SK-N-MC (cell line): ENCODE results near the gene PTPN4.

ENCODE experiments used
- DNase-seq: peaks from one replicate; pipeline ENCODE4 v3.0.0-alpha.2; 2011; ENCODE audit warnings: low read depth, low spot score
- H3K27ac ChIP-seq: fragments of 200-600 bp; sonication (generic); 2 replicates; pipeline ENCODE4 v1.5.1; 2016; ENCODE audit warnings: mixed run types
- H3K36me3 ChIP-seq: fragments of 200-600 bp; sonication (generic); 2 replicates; pipeline ENCODE4 v1.6.1; 2017; ENCODE audit warnings: antibody characterized with exemption, low read length, mixed read lengths; ENCODE audit not compliant: insufficient read depth
- H3K4me3 ChIP-seq: fragments of 200-600 bp; sonication (generic); 2 replicates; pipeline ENCODE4 v1.5.1; 2016
- H3K9ac ChIP-seq: fragments of 200-600 bp; sonication (generic); 2 replicates; pipeline ENCODE4 v1.8.0; 2017; ENCODE audit warnings: mixed run types, mixed read lengths; ENCODE audit not compliant: insufficient read length
- H3K9me3 ChIP-seq: fragments of 200-600 bp; sonication (generic); 2 replicates; pipeline ENCODE4 v1.6.1; 2017; ENCODE audit warnings: low read depth, mild to moderate bottlenecking, antibody characterized with exemption, low read length, moderate library complexity, mixed read lengths
- EZH2 ChIP-seq: fragments of 200-600 bp; sonication (generic); IDR thresholded peaks from one replicate; pipeline ENCODE4 v1.6.1; 2017; ENCODE audit warnings: antibody characterized with exemption
- FOXP2 ChIP-seq: optimal IDR thresholded peaks from 2 replicates; pipeline ENCODE3; 2011; ENCODE audit warnings: mild to moderate bottlenecking, moderate library complexity; ENCODE audit not compliant: insufficient read depth; ENCODE audit errors: extremely low read length, control extremely low read depth
- POLR2AphosphoS5 ChIP-seq: IDR thresholded peaks from 2 replicates; pipeline ENCODE4 v1.6.1; 2012; ENCODE audit warnings: mild to moderate bottlenecking, low read depth, low read length, borderline replicate concordance

Gene PTPN4, protein sequence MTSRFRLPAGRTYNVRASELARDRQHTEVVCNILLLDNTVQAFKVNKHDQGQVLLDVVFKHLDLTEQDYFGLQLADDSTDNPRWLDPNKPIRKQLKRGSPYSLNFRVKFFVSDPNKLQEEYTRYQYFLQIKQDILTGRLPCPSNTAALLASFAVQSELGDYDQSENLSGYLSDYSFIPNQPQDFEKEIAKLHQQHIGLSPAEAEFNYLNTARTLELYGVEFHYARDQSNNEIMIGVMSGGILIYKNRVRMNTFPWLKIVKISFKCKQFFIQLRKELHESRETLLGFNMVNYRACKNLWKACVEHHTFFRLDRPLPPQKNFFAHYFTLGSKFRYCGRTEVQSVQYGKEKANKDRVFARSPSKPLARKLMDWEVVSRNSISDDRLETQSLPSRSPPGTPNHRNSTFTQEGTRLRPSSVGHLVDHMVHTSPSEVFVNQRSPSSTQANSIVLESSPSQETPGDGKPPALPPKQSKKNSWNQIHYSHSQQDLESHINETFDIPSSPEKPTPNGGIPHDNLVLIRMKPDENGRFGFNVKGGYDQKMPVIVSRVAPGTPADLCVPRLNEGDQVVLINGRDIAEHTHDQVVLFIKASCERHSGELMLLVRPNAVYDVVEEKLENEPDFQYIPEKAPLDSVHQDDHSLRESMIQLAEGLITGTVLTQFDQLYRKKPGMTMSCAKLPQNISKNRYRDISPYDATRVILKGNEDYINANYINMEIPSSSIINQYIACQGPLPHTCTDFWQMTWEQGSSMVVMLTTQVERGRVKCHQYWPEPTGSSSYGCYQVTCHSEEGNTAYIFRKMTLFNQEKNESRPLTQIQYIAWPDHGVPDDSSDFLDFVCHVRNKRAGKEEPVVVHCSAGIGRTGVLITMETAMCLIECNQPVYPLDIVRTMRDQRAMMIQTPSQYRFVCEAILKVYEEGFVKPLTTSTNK

DNA sequence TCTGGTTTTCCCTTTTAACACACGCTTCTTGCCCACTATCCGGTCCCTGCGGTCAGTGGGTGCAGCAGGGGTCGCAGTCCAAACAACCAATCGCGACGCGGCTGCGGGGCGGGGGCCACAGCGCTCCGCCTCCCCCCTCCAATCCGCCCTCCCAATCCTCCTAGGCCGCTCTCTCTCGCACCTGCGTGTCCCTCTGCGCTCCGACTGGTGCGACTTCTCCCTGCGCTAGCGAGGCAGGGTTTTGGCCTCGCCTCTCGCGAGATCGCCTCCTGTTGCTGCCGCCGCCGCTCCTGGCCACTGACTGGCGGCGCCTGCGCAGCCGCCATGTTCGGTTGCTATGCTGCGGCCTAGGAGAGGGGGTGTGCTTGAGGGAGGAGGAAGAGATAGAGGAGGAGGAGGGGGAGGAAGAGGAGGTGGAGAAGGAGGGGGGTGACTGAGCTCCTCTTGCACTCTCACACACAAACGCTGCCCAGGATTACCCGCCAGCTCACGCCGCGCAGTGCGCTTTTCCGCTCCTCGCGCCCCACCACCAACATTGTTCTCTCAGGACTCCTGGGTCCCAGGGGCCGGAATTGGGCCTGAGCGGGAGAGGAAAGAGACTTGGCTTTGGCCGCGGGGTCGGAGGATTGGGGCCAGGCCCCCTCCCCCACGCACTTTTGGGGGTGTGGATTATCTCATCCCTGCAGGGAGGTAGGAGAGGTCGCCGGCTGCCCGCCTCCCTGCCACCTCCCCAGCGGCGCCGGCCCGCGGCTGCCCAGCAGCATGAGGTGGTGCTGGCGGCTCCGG lies at the start of gene PTPN4:
Gene PTPN4 (plus strand): TSS at position 472 of the 786 bp plus-strand sequence. CDS start 49,932 bp downstream, outside the sequence.
- H3K36me3 ChIP-seq, result no peaks in the 10 kb centered on the region
- TF ChIP-seq EZH2 (no peak), FOXP2 (peak; percentile 65), POLR2AphosphoS5 (peak; percentile 83)
- peak; percentile 72 for DNase-seq
- no peaks in the 10 kb centered on the region for H3K9me3 ChIP-seq
- H3K27ac ChIP-seq, result peak within 1 kb of the TSS; percentile 68; the same call in 1 of the 2 replicates
- peak within 1 kb of the TSS; percentile 96 for H3K4me3 ChIP-seq
- H3K9ac ChIP-seq, result peak within 1 kb of the TSS; percentile 90

GRCh38 chr2:119710281-119710680 lies 49.4 kb upstream of the PTPN4 start:
- Histone ChIP-seq H3K9me3 (no peaks in the 10 kb centered on the region), H3K36me3 (no peaks in the 10 kb centered on the region), H3K9ac (no peak overlapping the region), H3K4me3 (no peak overlapping the region), H3K27ac (no peak overlapping the region)
- TF ChIP-seq EZH2, result no peak
- TF ChIP-seq FOXP2, result no peak
- no peak for TF ChIP-seq POLR2AphosphoS5
- no peak for DNase-seq

DNA sequence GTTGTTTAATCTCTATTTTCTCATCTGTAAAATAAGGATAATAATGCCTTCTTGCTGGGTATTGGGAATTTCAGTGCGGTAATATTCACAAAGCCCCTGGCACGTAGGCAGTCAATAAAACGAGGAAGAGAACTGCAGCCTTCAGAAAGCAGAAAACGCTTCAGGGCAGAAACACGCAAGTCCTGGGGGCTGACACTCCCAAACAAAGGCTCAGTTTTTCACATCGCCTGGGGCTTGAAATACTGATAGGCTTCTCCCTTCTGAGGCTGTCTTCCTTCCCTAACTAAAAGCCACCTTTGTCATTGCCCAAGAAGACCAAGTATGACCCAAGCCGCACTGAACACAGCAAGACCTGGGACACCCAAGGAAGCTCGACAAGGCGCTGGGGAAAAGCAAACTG lies 48.4 kb upstream of the PTPN4 start:
- TF ChIP-seq FOXP2 (no peak), EZH2 (no peak), POLR2AphosphoS5 (no peak)
- Histone ChIP-seq H3K27ac (no peak overlapping the region), H3K36me3 (no peaks in the 10 kb centered on the region), H3K9ac (no peak overlapping the region), H3K4me3 (no peak overlapping the region), H3K9me3 (no peaks in the 10 kb centered on the region)
- DNase-seq, result no peak

GRCh38 chr2:119712571-119712970 lies 47.2 kb upstream of the PTPN4 start:
- H3K4me3 ChIP-seq, result no peak overlapping the region
- DNase-seq, result no peak
- TF ChIP-seq FOXP2, result no peak
- TF ChIP-seq EZH2, result no peak
- no peak for TF ChIP-seq POLR2AphosphoS5
- no peak overlapping the region for H3K9ac ChIP-seq
- H3K27ac ChIP-seq, result no peak overlapping the region
- H3K36me3 ChIP-seq, result no peaks in the 10 kb centered on the region
- H3K9me3 ChIP-seq, result no peaks in the 10 kb centered on the region

- Histone ChIP-seq H3K36me3 (no peaks in the 10 kb centered on the region), H3K9me3 (no peaks in the 10 kb centered on the region), H3K4me3 (no peak overlapping the region), H3K9ac (no peak overlapping the region), H3K27ac (no peak overlapping the region)
- TF ChIP-seq FOXP2 (no peak), POLR2AphosphoS5 (no peak), EZH2 (no peak)
- no peak for DNase-seq
Measured at GRCh38 chr2:119713819-119714490, 45.8 kb upstream of the PTPN4 start.

GRCh38 chr2:119715409-119716283 lies 44.1 kb upstream of the PTPN4 start:
- no peak for TF ChIP-seq POLR2AphosphoS5
- no peak for TF ChIP-seq EZH2
- no peak for TF ChIP-seq FOXP2

DNA sequence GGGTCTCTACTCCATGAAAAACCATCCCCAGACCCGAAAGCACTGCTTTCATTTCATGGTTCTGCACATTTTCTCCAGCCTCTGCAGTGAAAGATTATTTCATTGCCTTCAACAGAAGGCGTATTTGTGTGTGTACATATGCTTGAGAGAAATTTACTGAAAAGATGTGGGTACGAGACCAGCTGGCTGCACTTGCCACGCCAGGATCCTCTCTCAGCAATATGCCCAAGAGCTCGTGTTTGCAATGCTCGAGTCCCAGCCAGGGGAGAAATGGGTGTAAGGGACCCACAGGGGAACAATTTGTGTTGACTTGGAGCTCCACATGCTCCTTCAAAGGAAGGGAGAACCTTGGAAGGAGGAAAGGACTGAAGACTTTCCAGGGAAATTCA lies 43.4 kb upstream of the PTPN4 start:
- DNase-seq, result no peak
- no peaks in the 10 kb centered on the region for H3K9me3 ChIP-seq
- no peak overlapping the region for H3K27ac ChIP-seq
- no peak overlapping the region for H3K9ac ChIP-seq
- TF ChIP-seq POLR2AphosphoS5, result no peak
- TF ChIP-seq FOXP2, result no peak
- TF ChIP-seq EZH2, result no peak
- H3K36me3 ChIP-seq, result no peaks in the 10 kb centered on the region
- H3K4me3 ChIP-seq, result no peak overlapping the region

More at GRCh38 chr2:119715409-119716283, 44.1 kb upstream of the PTPN4 start:
- no peaks in the 10 kb centered on the region for H3K36me3 ChIP-seq
- no peak overlapping the region for H3K27ac ChIP-seq
- H3K9me3 ChIP-seq, result no peaks in the 10 kb centered on the region
- H3K9ac ChIP-seq, result no peak overlapping the region
- H3K4me3 ChIP-seq, result no peak overlapping the region
- DNase-seq, result no peak
